22Rv1 (cell line): Measurements from ENCODE around the gene DYNC1LI1.

Experiments
- ZFX ChIP-seq: fragments of 450-650 bp; IDR thresholded peaks from 2 replicates; pipeline ENCODE4 v1.6.1; 2017; ENCODE audit warnings: antibody characterized with exemption, borderline replicate concordance
- TF ChIP-seq, protein P1 (sequence below): fragments of 450-650 bp; IDR thresholded peaks from 2 replicates; pipeline ENCODE4 v1.5.1; 2017; ENCODE audit warnings: mild to moderate bottlenecking

DNA sequence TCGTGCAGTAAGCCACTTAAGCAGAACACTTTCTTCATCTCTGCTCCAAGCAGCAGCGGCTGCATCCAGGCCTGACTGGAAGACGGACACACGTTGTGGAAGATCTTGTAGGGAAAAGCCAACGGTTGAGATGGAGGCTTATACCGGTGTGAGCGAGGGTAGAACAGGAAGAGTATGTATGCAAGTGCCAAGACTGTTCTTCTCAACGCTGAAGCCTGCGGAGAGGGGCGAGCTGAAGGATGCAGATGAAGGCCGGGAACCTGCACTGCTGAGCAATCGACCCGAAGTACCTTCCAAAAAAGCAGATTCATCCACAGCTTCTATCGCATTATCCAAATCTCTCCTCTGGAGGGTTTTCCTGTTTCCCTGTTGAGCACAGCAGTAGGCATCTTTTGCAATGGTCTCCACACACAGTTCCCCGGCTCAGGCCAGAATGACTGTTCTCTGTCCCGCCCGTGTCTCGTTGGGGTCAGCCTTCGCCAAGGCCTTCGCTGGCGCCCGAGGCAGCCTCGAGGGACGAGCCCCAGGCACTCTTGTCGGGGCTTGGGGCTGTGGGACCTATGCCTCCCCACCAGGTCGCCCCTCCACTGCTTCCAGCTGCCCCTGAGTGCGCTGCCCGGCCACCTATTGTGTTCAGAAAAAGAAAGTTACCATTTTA, 22.2 kb upstream of the DYNC1LI1 start:
- TF ChIP-seq, protein P1, sequence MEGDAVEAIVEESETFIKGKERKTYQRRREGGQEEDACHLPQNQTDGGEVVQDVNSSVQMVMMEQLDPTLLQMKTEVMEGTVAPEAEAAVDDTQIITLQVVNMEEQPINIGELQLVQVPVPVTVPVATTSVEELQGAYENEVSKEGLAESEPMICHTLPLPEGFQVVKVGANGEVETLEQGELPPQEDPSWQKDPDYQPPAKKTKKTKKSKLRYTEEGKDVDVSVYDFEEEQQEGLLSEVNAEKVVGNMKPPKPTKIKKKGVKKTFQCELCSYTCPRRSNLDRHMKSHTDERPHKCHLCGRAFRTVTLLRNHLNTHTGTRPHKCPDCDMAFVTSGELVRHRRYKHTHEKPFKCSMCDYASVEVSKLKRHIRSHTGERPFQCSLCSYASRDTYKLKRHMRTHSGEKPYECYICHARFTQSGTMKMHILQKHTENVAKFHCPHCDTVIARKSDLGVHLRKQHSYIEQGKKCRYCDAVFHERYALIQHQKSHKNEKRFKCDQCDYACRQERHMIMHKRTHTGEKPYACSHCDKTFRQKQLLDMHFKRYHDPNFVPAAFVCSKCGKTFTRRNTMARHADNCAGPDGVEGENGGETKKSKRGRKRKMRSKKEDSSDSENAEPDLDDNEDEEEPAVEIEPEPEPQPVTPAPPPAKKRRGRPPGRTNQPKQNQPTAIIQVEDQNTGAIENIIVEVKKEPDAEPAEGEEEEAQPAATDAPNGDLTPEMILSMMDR, result no peak
- TF ChIP-seq ZFX, result no peak
